Natural killer cell (primary cell): ENCODE results near the gene TMEM100. TPM values are rescaled to one million over a fixed set of nuclear protein-coding genes. Genes with fewer than 3 reads are reported as not detected.

Experiments
- ATAC-seq, 3 donors: fragments of 150-1000 bp in 2 of 3; fragments of 200-7000 bp in 1 of 3; cut with Tn5 transposase; 1 replicate in 1 of 3; 2 replicates in 2 of 3; pipeline ENCODE4 v1.10.0; 2021; ENCODE audit warnings: mild to moderate bottlenecking in 2 of 3, moderate library complexity in 2 of 3
- DNase-seq, 2 donors: peaks; one replicate each; pipeline versions ENCODE4 v3.0.0 to v3.0.0-alpha.2; 2013 to 2021; ENCODE audit warnings: mixed read lengths in 1 of 2
- H3K27ac ChIP-seq: one replicate; pipeline ENCODE4 v1.5.1; 2013; ENCODE audit warnings: mild to moderate bottlenecking, low read length
- H3K27me3 ChIP-seq: one replicate; pipeline ENCODE4 v1.6.1; 2013; ENCODE audit warnings: low read length; ENCODE audit not compliant: control insufficient read depth, insufficient read depth
- H3K36me3 ChIP-seq: one replicate; pipeline ENCODE4 v1.6.1; 2013; ENCODE audit warnings: low read length; ENCODE audit not compliant: control insufficient read depth, insufficient read depth
- H3K4me1 ChIP-seq: one replicate; pipeline ENCODE4 v1.6.1; 2013; ENCODE audit warnings: low read length; ENCODE audit not compliant: control insufficient read depth, insufficient read depth
- H3K4me3 ChIP-seq: one replicate; pipeline ENCODE4 v1.5.1; 2013; ENCODE audit warnings: low read length
- H3K9me3 ChIP-seq: one replicate; pipeline ENCODE4 v1.6.1; 2013; ENCODE audit warnings: low read length; ENCODE audit not compliant: control insufficient read depth, insufficient read depth
- H3K27ac Mint-ChIP-seq, 2 donors: one replicate each; pipeline ENCODE4 v1.8.0; 2022; ENCODE audit warnings: mild to moderate bottlenecking in 2 of 2, mixed read lengths in 2 of 2, moderate library complexity in 1 of 2
- H3K27me3 Mint-ChIP-seq, 2 donors: one replicate each; pipeline ENCODE4 v1.8.0; 2022; ENCODE audit warnings: low read depth in 2 of 2, mixed read lengths in 2 of 2
- H3K36me3 Mint-ChIP-seq: one replicate; pipeline ENCODE4 v1.8.0; 2022; ENCODE audit warnings: mixed read lengths
- H3K4me1 Mint-ChIP-seq, 2 donors: one replicate each; pipeline ENCODE4 v1.8.0; 2022; ENCODE audit warnings: mixed read lengths in 2 of 2
- H3K4me3 Mint-ChIP-seq: one replicate; pipeline ENCODE4 v1.8.0; 2022; ENCODE audit warnings: mild to moderate bottlenecking, moderate library complexity, mixed read lengths
- H3K9me3 Mint-ChIP-seq, 2 donors: one replicate each; pipeline ENCODE4 v1.8.0; 2022; ENCODE audit warnings: mixed read lengths in 2 of 2
- WGBS: methylation state at CpG from one replicate; pipeline ENCODE4 v1.1.7; 2013; ENCODE audit warnings: missing lambda C conversion rate; ENCODE audit not compliant: insufficient coverage; 5-methylcytosine and 5-hydroxymethylcytosine counted together
- intact Hi-C: fragments of 100-400 bp; cut with micrococcal nuclease; formaldehyde crosslinking; loops from one replicate; pipeline ENCODE4 v1.14.2; 2022
- total RNA-seq, 4 donors: library from RNA; stranded (reverse); fragments of 120-200 nt in 1 of 4; gene quantifications; one replicate each; pipeline versions ENCODE4 v1.2.3 to v1.2.4, GENCODE V29; 2013 to 2022
- TF ChIP-seq, protein P1 (sequence below): fragments of 200-600 bp; IDR thresholded peaks from one replicate; pipeline ENCODE4 v1.8.0; 2022; ENCODE audit warnings: antibody characterized with exemption

The TMEM100 gene
- total RNA-seq, 3 donors from 2014 or later (not counting 1 experiment from before 2014, with no cell fraction given), result not detected

DNA sequence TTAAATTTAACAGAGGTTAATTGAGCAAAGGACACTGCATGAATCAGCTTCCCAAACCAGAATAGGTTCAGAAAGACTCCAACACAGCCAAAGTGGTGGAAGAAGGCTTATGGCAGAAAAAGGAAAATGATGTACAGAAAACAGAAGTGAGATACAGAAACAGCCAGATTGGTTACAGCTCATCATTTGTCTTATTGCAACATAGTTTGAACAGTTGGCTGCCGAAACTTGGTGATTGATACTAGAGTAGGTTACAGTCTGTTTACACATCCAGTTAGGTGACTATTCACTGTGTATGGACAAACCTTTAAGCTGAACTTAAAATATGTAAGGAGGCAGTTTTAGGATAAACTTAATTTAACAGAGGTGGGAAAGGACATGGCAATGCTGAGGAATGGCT lies 18.3 kb downstream of the TMEM100 start:
- Mint-ChIP-seq H3K27ac (no peak overlapping the region), H3K4me1 (no peaks in the 10 kb centered on the region), H3K4me3 (no peak overlapping the region), H3K9me3 (peaks cover 0 to 5% of the 10 kb centered on the region in 2 donors), H3K27me3 (peaks cover 9 to 11% of the 10 kb centered on the region in 2 donors), H3K36me3 (no peaks in the 10 kb centered on the region)
- no peak overlapping the region for H3K4me3 ChIP-seq
- no peaks in the 10 kb centered on the region for H3K4me1 ChIP-seq
- 87% methylated on average over 1 of the region's 1 CpG for WGBS
- ATAC-seq, result no peak
- no peak for DNase-seq
- no peaks in the 10 kb centered on the region for H3K9me3 ChIP-seq
- no peaks in the 10 kb centered on the region for H3K27me3 ChIP-seq
- TF ChIP-seq, protein P1, sequence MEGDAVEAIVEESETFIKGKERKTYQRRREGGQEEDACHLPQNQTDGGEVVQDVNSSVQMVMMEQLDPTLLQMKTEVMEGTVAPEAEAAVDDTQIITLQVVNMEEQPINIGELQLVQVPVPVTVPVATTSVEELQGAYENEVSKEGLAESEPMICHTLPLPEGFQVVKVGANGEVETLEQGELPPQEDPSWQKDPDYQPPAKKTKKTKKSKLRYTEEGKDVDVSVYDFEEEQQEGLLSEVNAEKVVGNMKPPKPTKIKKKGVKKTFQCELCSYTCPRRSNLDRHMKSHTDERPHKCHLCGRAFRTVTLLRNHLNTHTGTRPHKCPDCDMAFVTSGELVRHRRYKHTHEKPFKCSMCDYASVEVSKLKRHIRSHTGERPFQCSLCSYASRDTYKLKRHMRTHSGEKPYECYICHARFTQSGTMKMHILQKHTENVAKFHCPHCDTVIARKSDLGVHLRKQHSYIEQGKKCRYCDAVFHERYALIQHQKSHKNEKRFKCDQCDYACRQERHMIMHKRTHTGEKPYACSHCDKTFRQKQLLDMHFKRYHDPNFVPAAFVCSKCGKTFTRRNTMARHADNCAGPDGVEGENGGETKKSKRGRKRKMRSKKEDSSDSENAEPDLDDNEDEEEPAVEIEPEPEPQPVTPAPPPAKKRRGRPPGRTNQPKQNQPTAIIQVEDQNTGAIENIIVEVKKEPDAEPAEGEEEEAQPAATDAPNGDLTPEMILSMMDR, result no peak
- H3K36me3 ChIP-seq, result no peaks in the 10 kb centered on the region
- H3K27ac ChIP-seq, result no peak overlapping the region
- intact Hi-C loops, result no loop called here

DNA sequence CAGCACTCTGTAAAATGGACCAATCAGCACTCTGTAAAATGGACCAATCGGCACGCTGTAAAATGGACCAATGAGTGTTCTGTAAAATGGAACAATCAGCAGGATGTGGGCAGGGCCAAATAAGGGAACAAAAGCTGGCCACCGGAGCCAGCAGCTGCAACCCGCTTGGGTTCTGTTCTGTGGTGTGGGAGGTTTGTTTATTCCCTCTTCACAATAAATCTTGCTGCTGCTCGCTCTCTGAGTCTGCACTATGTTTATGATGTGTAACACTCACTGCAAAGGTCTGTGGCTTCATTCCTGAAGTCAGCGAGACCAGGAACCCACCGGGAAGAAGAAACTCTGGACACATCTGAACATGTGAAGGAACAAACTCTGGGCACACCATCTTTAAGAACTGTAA lies 20.5 kb downstream of the TMEM100 start:
- no peak for DNase-seq
- no peaks in the 10 kb centered on the region for H3K4me1 Mint-ChIP-seq
- ATAC-seq, result no peak
- no peak overlapping the region for H3K4me3 Mint-ChIP-seq
- H3K27me3 ChIP-seq, result no peaks in the 10 kb centered on the region
- H3K36me3 Mint-ChIP-seq, result no peaks in the 10 kb centered on the region
- H3K9me3 ChIP-seq, result no peaks in the 10 kb centered on the region
- H3K27me3 Mint-ChIP-seq, result peaks cover 7 to 11% of the 10 kb centered on the region in 2 donors
- WGBS, result 74% methylated on average over 6 of the region's 7 CpGs
- intact Hi-C loops, result no loop called here
- no peak overlapping the region for H3K4me3 ChIP-seq
- peaks cover 0 to 5% of the 10 kb centered on the region in 2 donors for H3K9me3 Mint-ChIP-seq
- H3K27ac Mint-ChIP-seq, result no peak overlapping the region
- no peaks in the 10 kb centered on the region for H3K4me1 ChIP-seq
- no peaks in the 10 kb centered on the region for H3K36me3 ChIP-seq
- no peak overlapping the region for H3K27ac ChIP-seq
- TF ChIP-seq, protein P1, result no peak

DNA sequence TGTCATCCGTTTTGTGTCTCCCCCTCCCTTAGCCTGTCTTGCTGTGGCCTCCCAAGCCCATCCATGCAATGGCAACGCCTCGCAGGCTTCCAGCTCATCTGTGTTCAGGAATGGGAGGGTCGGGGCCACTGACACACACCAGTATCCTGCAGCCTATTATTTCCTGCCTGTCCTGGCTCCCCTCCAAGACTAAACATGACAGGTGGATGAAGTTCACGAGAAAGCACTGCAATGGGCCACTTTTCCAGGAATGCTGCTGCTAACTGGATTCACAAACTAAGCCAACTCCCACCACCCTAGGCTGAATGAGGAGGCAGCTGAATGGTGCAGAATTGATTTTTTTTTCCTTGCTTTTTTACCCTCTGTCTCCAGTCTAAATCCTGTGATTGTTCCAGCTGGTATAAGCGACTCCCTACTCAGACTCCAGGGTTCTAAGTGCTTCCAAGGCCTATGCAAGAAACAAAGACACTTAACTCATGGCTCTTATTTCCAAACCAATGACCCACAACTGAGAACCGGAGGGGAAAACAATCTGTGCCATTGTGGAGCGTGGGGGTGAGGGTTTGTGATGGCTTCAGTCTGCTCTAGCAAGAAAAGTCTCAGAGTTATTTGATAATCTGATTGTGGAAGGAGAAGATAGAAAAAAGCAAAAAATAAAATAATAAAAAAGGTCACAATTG lies 23.3 kb downstream of the TMEM100 start:
- no peaks in the 10 kb centered on the region for H3K27me3 ChIP-seq
- Mint-ChIP-seq H3K9me3 (peaks cover 0 to 5% of the 10 kb centered on the region in 2 donors), H3K27ac (no peak overlapping the region), H3K36me3 (no peaks in the 10 kb centered on the region), H3K4me3 (no peak overlapping the region), H3K27me3 (peaks cover 7 to 11% of the 10 kb centered on the region in 2 donors), H3K4me1 (no peaks in the 10 kb centered on the region)
- WGBS, result 75% methylated on average over 7 of the region's 8 CpGs
- TF ChIP-seq, protein P1, result no peak
- no peaks in the 10 kb centered on the region for H3K4me1 ChIP-seq
- no peaks in the 10 kb centered on the region for H3K36me3 ChIP-seq
- no peak overlapping the region for H3K27ac ChIP-seq
- no peak overlapping the region for H3K4me3 ChIP-seq
- intact Hi-C loops, result no loop called here
- no peak for ATAC-seq
- no peak for DNase-seq
- H3K9me3 ChIP-seq, result no peaks in the 10 kb centered on the region
